H1 (cell line): ENCODE results near the gene ZNF451. TPM values are rescaled to one million over a fixed set of nuclear protein-coding genes. Genes with fewer than 3 reads are reported as not detected.
A peak's percentile ranks its signal among the peaks of the same experiment; 100 is the strongest.
"Not testable (repeated sequence)": the region's sequence is repeated elsewhere in the genome, so short reads cannot be mapped to it uniquely, and the experiment has no call there.

Source experiments
- CTCF ChIA-PET: fragments of 300-600 bp; sonication (Branson Sonifier 250); formaldehyde crosslinking; loops from one replicate; lab custom pipeline; 2021; ENCODE audit not compliant: partially characterized antibody; lab: Charles Lee
- POLR2A ChIA-PET: fragments of 300-600 bp; sonication (Branson Sonifier 250); formaldehyde crosslinking; loops from one replicate; lab custom pipeline; 2021; ENCODE audit warnings: inconsistent platforms; ENCODE audit not compliant: partially characterized antibody; lab: Charles Lee
- DNase-seq, 2 experiments: peaks; one replicate each; pipeline versions ENCODE4 v3.0.0 to v3.0.0-alpha.2; 2010 to 2022; ENCODE audit warnings: low spot score in 2 of 2, low read depth in 1 of 2, mixed read lengths in 1 of 2
- FAIRE-seq: peaks from 2 replicates; lab custom pipeline; 2011; peaks lifted over from hg19 to GRCh38; lab: Jason Lieb, UNC
- H2AFZ ChIP-seq: 2 replicates; pipeline ENCODE4 v1.8.1; 2012; ENCODE audit warnings: low read length, inconsistent platforms
- H2AK5ac ChIP-seq: 2 replicates; pipeline ENCODE4 v1.6.1; 2013; ENCODE audit warnings: low read depth, low read length
- H2BK120ac ChIP-seq: replicated peaks from 2 replicates; pipeline ENCODE3; 2013; ENCODE audit warnings: low read depth, low read length, inconsistent platforms
- H2BK12ac ChIP-seq: 2 replicates; pipeline ENCODE4 v1.6.1; 2013; ENCODE audit warnings: low read depth, low read length
- H2BK15ac ChIP-seq: 2 replicates; pipeline ENCODE4 v1.6.1; 2013; ENCODE audit warnings: low read length
- H2BK20ac ChIP-seq: 2 replicates; pipeline ENCODE4 v1.6.1; 2013; ENCODE audit warnings: low read length
- H2BK5ac ChIP-seq: 2 replicates; pipeline ENCODE4 v1.6.1; 2013; ENCODE audit warnings: low read depth, low read length
- H3K14ac ChIP-seq: 2 replicates; pipeline ENCODE4 v1.6.1; 2013; ENCODE audit warnings: inconsistent platforms; ENCODE audit not compliant: insufficient read length
- H3K18ac ChIP-seq: 2 replicates; pipeline ENCODE4 v1.6.1; 2013; ENCODE audit warnings: low read length; ENCODE audit errors: extremely low read depth
- H3K23ac ChIP-seq: 2 replicates; pipeline ENCODE4 v1.6.1; 2013; ENCODE audit warnings: inconsistent platforms; ENCODE audit not compliant: insufficient read length
- H3K23me2 ChIP-seq: 2 replicates; pipeline ENCODE4 v1.6.1; 2013; ENCODE audit warnings: low read depth, low read length
- H3K27ac ChIP-seq: 2 replicates; pipeline ENCODE4 v1.6.1; 2011; ENCODE audit warnings: low read depth, low read length, inconsistent platforms
- H3K27me3 ChIP-seq, 4 experiments: replicated peaks in 1 of 4; 1 replicate in 1 of 4; 2 replicates in 3 of 4; pipeline versions ENCODE4 v1.6.1 to v1.8.1; 2011 to 2013; ENCODE audit warnings: low read length in 3 of 4, mild to moderate bottlenecking in 3 of 4, inconsistent platforms in 2 of 4, mixed read lengths in 2 of 4, moderate library complexity in 1 of 4; ENCODE audit not compliant: control insufficient read depth in 3 of 4, insufficient read depth in 3 of 4; ENCODE audit errors: extremely low read depth in 1 of 4
- H3K36me3 ChIP-seq, 4 experiments: 2 replicates each; pipeline versions ENCODE4 v1.6.1 to v1.8.1; 2011 to 2013; ENCODE audit warnings: mild to moderate bottlenecking in 4 of 4, low read length in 3 of 4, moderate library complexity in 2 of 4, control low read depth in 1 of 4, inconsistent platforms in 1 of 4; ENCODE audit not compliant: insufficient read depth in 4 of 4, control insufficient read depth in 2 of 4
- H3K4ac ChIP-seq: replicated peaks from 2 replicates; pipeline ENCODE3; 2013; ENCODE audit warnings: low read length, low read depth, mixed read lengths, inconsistent platforms; ENCODE audit not compliant: insufficient read length
- H3K4me1 ChIP-seq, 4 experiments: replicated peaks in 1 of 4; 1 replicate in 1 of 4; 2 replicates in 3 of 4; pipeline versions ENCODE4 v1.6.1 to v1.8.1; 2011 to 2013; ENCODE audit warnings: low read length in 3 of 4, inconsistent platforms in 2 of 4, mixed read lengths in 1 of 4; ENCODE audit not compliant: insufficient read depth in 4 of 4, control insufficient read depth in 3 of 4
- H3K4me2 ChIP-seq, 2 experiments: 2 replicates each; pipeline versions ENCODE4 v1.6.1 to v1.8.1; 2011 to 2013; ENCODE audit warnings: low read depth in 2 of 2, low read length in 2 of 2, control low read depth in 1 of 2, inconsistent platforms in 1 of 2, mild to moderate bottlenecking in 1 of 2; ENCODE audit not compliant: insufficient read depth in 1 of 2
- H3K4me3 ChIP-seq, 4 experiments: fragments of 200-600, 300-600 bp in 1 of 4; sonication (generic), shearing (Covaris generic), sonication (Bioruptor Twin) in 1 of 4; 2 replicates each; pipeline versions ENCODE4 v1.5.1 to v1.8.1; 2011 to 2016; ENCODE audit warnings: low read length in 4 of 4, low read depth in 3 of 4, control low read depth in 2 of 4, inconsistent platforms in 2 of 4, mild to moderate bottlenecking in 2 of 4, mixed read lengths in 1 of 4, moderate library complexity in 1 of 4; ENCODE audit not compliant: insufficient read depth in 2 of 4; ENCODE audit errors: extremely low read depth in 1 of 4
- H3K56ac ChIP-seq: replicated peaks from 2 replicates; pipeline ENCODE3; 2013; ENCODE audit warnings: low read depth, mild to moderate bottlenecking, mixed read lengths, low read length, inconsistent platforms; ENCODE audit not compliant: insufficient read length
- H3K79me1 ChIP-seq: 2 replicates; pipeline ENCODE4 v1.6.1; 2013; ENCODE audit warnings: low read depth, low read length, control low read depth
- H3K79me2 ChIP-seq, 2 experiments: 2 replicates each; pipeline versions ENCODE4 v1.6.1 to v1.8.1; 2012 to 2013; ENCODE audit warnings: low read length in 2 of 2, mild to moderate bottlenecking in 2 of 2, inconsistent platforms in 1 of 2; ENCODE audit not compliant: insufficient read depth in 2 of 2, control insufficient read depth in 1 of 2
- H3K9ac ChIP-seq, 4 experiments: replicated peaks in 1 of 4; 1 replicate in 1 of 4; 2 replicates in 3 of 4; pipeline versions ENCODE4 v1.6.1 to v1.8.1; 2011 to 2013; ENCODE audit warnings: low read depth in 3 of 4, low read length in 3 of 4, control low read depth in 2 of 4, mild to moderate bottlenecking in 2 of 4, moderate library complexity in 2 of 4, inconsistent platforms in 1 of 4; ENCODE audit errors: extremely low read depth in 1 of 4
- H3K9me3 ChIP-seq, 2 experiments: 2 replicates each; pipeline versions ENCODE4 v1.6.1 to v1.8.1; 2012 to 2013; ENCODE audit warnings: mild to moderate bottlenecking in 2 of 2, moderate library complexity in 2 of 2, control low read depth in 1 of 2, inconsistent platforms in 1 of 2, low read depth in 1 of 2, low read length in 1 of 2, mixed read lengths in 1 of 2; ENCODE audit not compliant: insufficient read depth in 2 of 2
- H4K20me1 ChIP-seq, 2 experiments: replicated peaks in 1 of 2; 2 replicates each; pipeline versions ENCODE3 to v1.8.1; 2011 to 2013; ENCODE audit warnings: inconsistent platforms in 2 of 2, low read length in 2 of 2, mild to moderate bottlenecking in 1 of 2; ENCODE audit not compliant: insufficient read depth in 2 of 2, control insufficient read depth in 1 of 2
- H4K5ac ChIP-seq: 2 replicates; pipeline ENCODE4 v1.6.1; 2013; ENCODE audit warnings: low read length, low read depth, mixed read lengths, inconsistent platforms; ENCODE audit not compliant: insufficient read length
- H4K8ac ChIP-seq: 2 replicates; pipeline ENCODE4 v1.8.0; 2013; ENCODE audit warnings: mild to moderate bottlenecking, moderate library complexity, low read length, inconsistent platforms; ENCODE audit not compliant: insufficient read depth; ENCODE audit errors: extremely low read depth
- H4K91ac ChIP-seq: replicated peaks from 2 replicates; pipeline ENCODE3; 2013; ENCODE audit warnings: low read length, mixed read lengths, inconsistent platforms; ENCODE audit not compliant: insufficient read length
- WGBS, 2 experiments: shearing (Covaris generic) in 1 of 2; methylation state at CpG; one replicate each; pipeline versions ENCODE4 v1.1.6 to v1.1.7; 2013 to 2015; ENCODE audit warnings: low lambda C conversion rate in 2 of 2, mixed read lengths in 2 of 2, inconsistent platforms in 1 of 2, low coverage in 1 of 2, missing lambda C conversion rate in 1 of 2; ENCODE audit not compliant: insufficient replicate concordance in 2 of 2, insufficient coverage in 1 of 2, insufficient read length in 1 of 2; ENCODE audit errors: extremely low coverage in 1 of 2, missing lambda C conversion rate in 1 of 2; 5-methylcytosine and 5-hydroxymethylcytosine counted together
- polyA plus RNA-seq, 7 experiments: library from polyadenylated mRNA; depleted of rRNA in 3 of 7; stranded (reverse) in 5 of 7; unstranded in 2 of 7; fragments of >200 nt in 5 of 7; fragments of 200-250 nt in 2 of 7; gene quantifications; 1 replicate in 5 of 7; 2 replicates in 1 of 7; 4 replicates in 1 of 7; pipeline versions ENCODE4 v1.2.1 to v1.2.3, GENCODE V29; 2011 to 2013; ENCODE audit warnings: missing spikeins in 2 of 7, mixed read lengths in 2 of 7
- total RNA-seq: library from RNA; stranded (reverse); fragmentation: NEBNext Ultra II Directional; extraction: Animal tissue kit (Norgen Biotek cat#: 25700); gene quantifications from 2 replicates; pipeline ENCODE4 v1.2.1, GENCODE V29; 2021

ZNF451 gene
- total and polyA plus RNA-seq, 2 of the 8 experiments (the other 6 are each of a cell fraction or from before 2014, with no cell fraction given), result 10.7 to 56.8 TPM

GRCh38 chr6:57047859-57048258 lies 42.1 kb upstream of the ZNF451 start:
- H4K8ac ChIP-seq, H3K23me2 ChIP-seq, H3K23ac ChIP-seq, DNase-seq, CTCF ChIA-PET, H2BK20ac ChIP-seq, H4K91ac ChIP-seq, H2AK5ac ChIP-seq, H2BK15ac ChIP-seq, H3K27ac ChIP-seq, H2AFZ ChIP-seq, H3K56ac ChIP-seq, FAIRE-seq, H2BK12ac ChIP-seq, H3K9ac ChIP-seq, H3K14ac ChIP-seq, H4K20me1 ChIP-seq, H4K5ac ChIP-seq, H3K4me1 ChIP-seq, H2BK5ac ChIP-seq, H3K18ac ChIP-seq, H3K9me3 ChIP-seq, H2BK120ac ChIP-seq, POLR2A ChIA-PET, H3K4ac ChIP-seq, H3K79me1 ChIP-seq, H3K27me3 ChIP-seq: not testable (repeated sequence)
- Histone ChIP-seq H3K4me3 (peak overlapping the region in 1 of 4 experiments; percentile 46; a peak in 3 of 8 replicates), H3K79me2 (peaks cover 0 to 30% of the 10 kb centered on the region in 2 experiments; a peak in 3 of 4 replicates), H3K4me2 (peak overlapping the region; percentile 27 to 53; a peak in 3 of 4 replicates), H3K36me3 (peaks cover 0 to 42% (median 16%) of the 10 kb centered on the region in 4 experiments; a peak in 6 of 8 replicates)
- 88% methylated on average over 4 of the region's 6 CpGs; no CpG with 5 or more reads in 1 of the 2 experiments for WGBS, 2 experiments
